NCI-H2196 treated with DMSO at 0.1 percent for 48 hours (cell line): ENCODE measurements around the gene SERPINE3.

Experiments used
- DNase-seq: peaks from one replicate; lab custom pipeline; 2025; ENCODE audit not compliant: unreplicated experiment; lab: John Stamatoyannopoulos, UW

Gene SERPINE3

GRCh38 chr13:51327961-51328360, 11.5 kb upstream of the SERPINE3 start:
- DNase-seq = no peak

DNA sequence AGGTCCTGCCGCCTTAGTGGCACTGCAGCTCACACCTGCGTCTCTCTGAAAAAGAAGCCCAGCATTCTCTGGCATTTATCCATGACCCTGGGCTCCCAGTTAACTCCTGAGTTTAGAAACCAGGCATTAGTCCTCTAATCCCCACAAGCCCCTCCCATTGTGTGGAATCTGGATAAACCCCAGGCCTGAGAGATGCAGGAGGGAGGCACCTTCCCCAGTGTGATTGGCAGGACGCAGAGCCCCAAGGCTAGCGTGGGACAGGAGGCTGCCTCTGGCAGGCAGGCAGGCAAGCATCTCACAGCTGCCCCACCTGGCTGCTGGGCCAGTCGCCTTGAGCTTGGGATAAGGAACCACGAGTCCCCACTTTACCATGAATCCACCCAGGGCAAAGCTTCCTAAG, 11.0 kb upstream of the SERPINE3 start:
- DNase-seq = no peak

DNA sequence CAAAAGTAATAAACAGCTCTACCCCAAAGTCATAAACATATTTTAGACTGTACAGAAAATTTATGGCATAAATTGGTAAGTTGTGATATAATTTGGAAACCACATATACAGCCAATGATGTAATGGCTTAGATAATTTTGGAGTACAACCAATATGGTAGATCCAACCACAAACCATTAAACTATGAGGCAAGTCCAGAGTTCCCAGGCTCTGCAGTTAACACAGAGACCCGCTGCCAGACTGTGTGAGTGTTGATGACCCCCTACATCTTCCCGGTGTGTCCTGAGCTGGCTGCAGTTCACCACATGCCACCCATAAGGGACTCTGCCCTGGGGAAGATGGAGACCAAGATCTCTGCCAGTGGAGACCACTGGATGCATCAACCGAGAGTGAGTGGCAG, 9.9 kb upstream of the SERPINE3 start:
- no peak for DNase-seq

- DNase-seq = no peak
Measured at GRCh38 chr13:51330791-51331190, 8.7 kb upstream of the SERPINE3 start.

DNA sequence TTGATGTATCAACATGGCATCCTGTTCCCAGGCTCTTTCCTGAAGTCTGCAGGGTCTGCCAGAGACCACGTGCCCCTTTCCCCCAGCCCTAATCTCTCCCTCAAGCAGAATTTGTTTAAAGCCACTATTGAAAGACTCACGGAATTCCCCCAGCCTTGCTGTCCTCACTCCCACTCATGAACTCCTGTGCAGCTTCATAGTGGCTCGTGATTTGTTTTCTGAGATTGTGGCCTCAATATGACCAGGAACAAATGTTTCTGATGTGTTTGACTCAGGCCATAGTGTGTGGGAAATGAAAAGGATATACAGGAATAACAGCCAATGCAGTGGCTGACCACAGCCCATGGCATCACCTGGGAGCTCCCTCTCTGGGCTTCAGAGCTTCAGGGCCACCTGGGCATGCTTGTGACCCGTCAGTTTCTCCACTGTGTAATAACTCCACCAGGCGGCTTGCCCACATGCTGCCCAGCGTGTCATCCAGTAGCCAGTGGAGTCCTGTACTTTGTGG, 8.1 kb upstream of the SERPINE3 start:
- no peak for DNase-seq

GRCh38 chr13:51332566-51333361, 6.7 kb upstream of the SERPINE3 start:
- no peak for DNase-seq

DNA sequence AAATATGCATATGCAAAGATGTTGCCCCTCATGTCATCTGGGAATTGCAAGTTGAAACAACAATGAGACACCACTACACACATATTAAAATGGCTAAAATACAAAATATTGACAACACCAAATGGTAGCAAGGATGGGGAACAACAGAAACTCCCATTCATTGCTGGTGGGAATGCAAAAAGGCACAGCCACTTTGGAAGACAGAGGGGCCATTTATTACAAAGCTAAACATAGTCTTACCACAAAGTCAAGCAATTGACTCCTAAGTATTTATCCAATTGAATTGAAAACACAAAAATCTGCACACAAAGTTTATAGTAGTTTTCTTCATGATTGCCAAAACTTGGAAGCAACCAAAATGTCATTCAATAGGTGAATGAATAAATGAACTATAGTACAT, 6.1 kb upstream of the SERPINE3 start:
- DNase-seq = no peak

- DNase-seq = no peak
Measured at GRCh38 chr13:51333826-51334225, 5.7 kb upstream of the SERPINE3 start.

GRCh38 chr13:51336746-51337145, 2.7 kb upstream of the SERPINE3 start:
- no peak for DNase-seq

GRCh38 chr13:51339952-51340732, 651 bp downstream of the SERPINE3 start:
- no peak for DNase-seq

- DNase-seq = no peak
Measured at GRCh38 chr13:51341232-51341631, 1.7 kb downstream of the SERPINE3 start.

DNA sequence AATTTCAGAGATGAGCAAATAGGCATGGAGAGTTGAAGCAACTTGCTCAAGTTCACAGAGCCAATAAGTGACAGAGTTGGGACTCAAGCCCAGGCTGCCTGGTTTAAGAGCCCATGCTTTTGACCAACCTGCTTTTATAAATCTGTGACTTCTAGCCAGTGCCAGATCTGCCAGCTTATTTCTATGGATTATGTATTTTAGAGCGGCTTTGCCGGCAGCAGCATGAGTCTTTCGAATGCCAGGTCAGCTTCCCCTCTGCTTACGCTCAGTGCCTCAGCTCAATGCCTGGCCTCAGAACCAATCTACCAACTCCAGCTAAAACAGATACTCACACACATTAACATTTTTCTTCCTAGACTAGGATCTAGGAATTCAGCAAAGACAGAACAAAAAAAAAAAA, 2.3 kb downstream of the SERPINE3 start:
- no peak for DNase-seq

DNA sequence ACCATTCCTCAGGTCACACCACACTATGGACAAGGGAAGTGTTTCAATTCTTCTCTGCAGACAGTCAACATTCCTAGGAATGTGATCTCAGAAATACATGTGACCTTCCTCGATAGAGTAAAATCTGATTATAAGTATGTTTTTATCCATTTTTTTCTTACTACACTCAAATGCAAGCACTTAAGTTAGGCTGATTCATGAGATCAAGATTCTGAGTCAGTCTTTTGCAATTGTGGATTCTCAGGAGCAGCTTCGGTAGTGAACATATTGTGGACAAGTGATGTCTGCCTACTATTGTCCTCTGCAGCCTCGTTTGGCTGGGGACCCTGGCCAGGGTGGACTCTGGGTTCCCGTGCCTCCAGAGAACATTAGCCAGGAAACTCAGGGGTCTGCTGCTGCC, 3.2 kb downstream of the SERPINE3 start:
- no peak for DNase-seq

- DNase-seq = no peak
Measured at GRCh38 chr13:51343475-51343874, 4.0 kb downstream of the SERPINE3 start.

- DNase-seq = no peak
Measured at GRCh38 chr13:51346397-51346796, 6.9 kb downstream of the SERPINE3 start.

- no peak for DNase-seq
Measured at GRCh38 chr13:51347099-51347498, 7.6 kb downstream of the SERPINE3 start.

GRCh38 chr13:51348069-51348967, 8.8 kb downstream of the SERPINE3 start:
- no peak for DNase-seq

GRCh38 chr13:51349016-51349415, 9.5 kb downstream of the SERPINE3 start:
- DNase-seq = no peak

DNA sequence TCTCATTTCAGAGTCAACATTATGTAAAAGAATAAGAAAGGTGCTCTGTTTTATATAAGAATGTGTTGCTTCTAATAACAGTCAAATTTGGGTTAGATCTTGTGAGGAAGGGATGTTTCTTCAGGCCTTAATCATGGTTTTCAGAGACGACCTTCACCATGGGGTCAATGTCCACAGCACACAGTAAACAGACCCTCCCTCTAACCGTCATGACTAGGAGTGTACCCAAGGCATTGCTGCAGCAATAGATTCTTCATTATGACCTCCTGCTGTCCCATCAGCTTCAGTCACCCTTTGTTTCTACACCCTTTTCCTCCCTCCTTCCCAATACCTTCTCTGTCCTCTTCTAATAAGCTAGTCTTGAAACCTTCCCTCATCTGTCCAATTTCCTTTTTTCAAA, 15.7 kb downstream of the SERPINE3 start:
- DNase-seq = no peak

DNA sequence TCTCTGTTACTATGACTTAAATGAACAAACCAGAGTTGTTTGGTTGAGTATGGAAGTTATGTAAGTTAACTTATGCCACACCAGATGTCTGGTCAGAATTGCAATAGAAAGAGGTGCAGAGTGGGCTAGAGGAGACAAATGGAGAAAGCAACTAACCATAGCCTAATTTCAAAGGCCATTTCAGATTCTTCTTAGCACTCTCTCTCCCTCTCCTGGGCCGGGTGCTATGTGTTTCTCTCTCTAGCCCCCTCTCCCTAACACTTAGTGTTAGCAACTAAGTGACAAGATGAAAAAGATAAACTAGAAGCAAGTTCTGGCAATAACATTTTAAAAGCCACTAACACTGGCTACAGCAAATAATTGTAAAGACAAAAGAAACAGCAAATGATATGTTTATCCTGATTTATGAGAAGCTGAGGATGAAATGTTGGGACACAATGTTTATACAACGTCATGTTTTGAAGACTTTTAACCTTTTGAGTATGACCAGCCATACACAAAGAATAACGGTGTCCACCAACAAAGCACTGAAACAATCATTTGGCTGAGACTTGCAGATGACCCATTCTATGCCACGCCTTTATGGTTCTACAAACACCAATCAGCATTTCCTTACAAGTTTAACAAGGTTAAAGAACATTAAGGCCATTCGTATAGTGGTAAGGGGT, 18.6 kb downstream of the SERPINE3 start:
- DNase-seq = no peak

DNA sequence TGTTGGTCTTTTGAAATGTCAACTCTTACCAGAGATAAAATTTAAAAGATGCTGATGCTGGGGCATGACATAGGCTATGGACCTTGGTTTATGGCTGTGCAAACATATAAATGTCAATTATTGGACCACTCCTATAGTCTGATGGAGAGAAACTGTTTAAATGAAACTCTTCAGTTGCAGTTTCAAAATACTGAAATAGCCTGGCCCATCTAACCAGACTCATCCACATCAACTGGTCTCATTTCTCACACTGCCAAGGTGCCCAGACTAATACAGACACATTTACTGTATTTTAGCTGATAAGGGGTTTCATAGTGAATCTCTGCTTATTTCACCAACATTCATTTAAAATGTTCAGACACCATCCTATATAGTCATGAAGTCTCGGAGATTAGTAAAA, 19.9 kb downstream of the SERPINE3 start:
- DNase-seq = no peak
